Measurements from ENCODE around the gene ZNF606.

The ZNF606 gene

DNA sequence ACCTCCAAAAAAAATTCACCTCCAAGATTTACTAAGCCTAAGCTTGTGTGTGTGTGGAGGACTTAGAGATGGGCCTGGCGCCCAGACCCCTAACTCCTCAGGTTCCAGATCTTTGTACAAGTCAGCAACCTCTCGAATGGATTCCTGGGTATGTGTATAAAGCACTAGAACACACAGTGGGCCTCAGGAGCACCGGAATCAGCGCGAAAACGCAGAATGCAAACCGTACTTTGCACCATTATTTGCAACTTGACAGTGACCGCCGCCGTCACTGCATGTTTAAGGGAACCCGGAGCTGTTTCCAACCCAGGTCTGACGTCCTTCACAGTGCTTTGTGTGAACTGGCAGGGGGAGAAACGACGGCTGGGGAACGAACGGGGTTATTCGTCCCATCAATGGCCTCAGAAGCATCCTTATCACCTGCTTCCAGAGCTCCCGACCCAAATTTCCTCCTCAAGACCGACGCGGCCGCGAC, 688 bp downstream of the ZNF606 start:
- Histone ChIP-seq H3K79me2 (ENCODE audit: insufficient read depth, low read depth) (no peaks in the 10 kb centered on the region), H3K36me3 (ENCODE audit: insufficient read depth) (no peaks in the 10 kb centered on the region), H3K27ac (peak overlapping the region; percentile 33; the same call in 1 of the 2 replicates), H3K9ac (no peak overlapping the region), H3K27me3 (ENCODE audit: insufficient read depth, low read depth) (no peaks in the 10 kb centered on the region), H3K4me1 (ENCODE audit: low read depth, poor library complexity, severe bottlenecking) (no peaks in the 10 kb centered on the region), H4K20me1 (ENCODE audit: insufficient read depth) (no peaks in the 10 kb centered on the region), H3K4me2 (no peak overlapping the region), H2AFZ (ENCODE audit: low read depth) (peak overlapping the region; percentile 87; the same call in 1 of the 2 replicates), H3K4me3 (IDR thresholded peaks at IDR 0.05; ENCODE audit: insufficient read depth, low read depth, low read length) (no peak overlapping the region)
- TF ChIP-seq, protein P1, sequence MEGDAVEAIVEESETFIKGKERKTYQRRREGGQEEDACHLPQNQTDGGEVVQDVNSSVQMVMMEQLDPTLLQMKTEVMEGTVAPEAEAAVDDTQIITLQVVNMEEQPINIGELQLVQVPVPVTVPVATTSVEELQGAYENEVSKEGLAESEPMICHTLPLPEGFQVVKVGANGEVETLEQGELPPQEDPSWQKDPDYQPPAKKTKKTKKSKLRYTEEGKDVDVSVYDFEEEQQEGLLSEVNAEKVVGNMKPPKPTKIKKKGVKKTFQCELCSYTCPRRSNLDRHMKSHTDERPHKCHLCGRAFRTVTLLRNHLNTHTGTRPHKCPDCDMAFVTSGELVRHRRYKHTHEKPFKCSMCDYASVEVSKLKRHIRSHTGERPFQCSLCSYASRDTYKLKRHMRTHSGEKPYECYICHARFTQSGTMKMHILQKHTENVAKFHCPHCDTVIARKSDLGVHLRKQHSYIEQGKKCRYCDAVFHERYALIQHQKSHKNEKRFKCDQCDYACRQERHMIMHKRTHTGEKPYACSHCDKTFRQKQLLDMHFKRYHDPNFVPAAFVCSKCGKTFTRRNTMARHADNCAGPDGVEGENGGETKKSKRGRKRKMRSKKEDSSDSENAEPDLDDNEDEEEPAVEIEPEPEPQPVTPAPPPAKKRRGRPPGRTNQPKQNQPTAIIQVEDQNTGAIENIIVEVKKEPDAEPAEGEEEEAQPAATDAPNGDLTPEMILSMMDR (conservative IDR thresholded peaks at IDR 0.05; ENCODE audit: low read depth, low read length): no peak

DNA sequence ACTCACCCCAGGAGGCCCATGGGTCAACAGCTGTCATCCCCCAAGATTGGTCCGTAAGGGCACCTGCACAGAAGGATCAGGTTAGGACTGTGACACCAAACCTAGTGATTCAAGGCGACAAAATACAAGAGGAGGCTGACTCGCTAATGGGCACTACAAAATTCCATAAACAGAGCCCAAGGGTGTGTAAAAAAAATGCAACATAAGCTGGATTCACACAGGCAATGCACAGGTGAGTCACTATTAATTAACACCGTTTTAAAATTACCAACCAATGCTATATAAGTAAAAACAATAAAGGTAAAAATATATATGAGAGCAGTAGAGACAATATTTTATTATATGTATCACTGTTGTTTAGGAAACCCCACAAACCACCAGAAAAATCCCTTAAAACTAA, 1.9 kb downstream of the ZNF606 start:
- H3K4me1 ChIP-seq (ENCODE audit: low read depth, poor library complexity, severe bottlenecking): no peaks in the 10 kb centered on the region
- no peak overlapping the region for H3K27ac ChIP-seq
- no peak overlapping the region for H2AFZ ChIP-seq (ENCODE audit: low read depth)
- H3K4me3 ChIP-seq (IDR thresholded peaks at IDR 0.05; ENCODE audit: insufficient read depth, low read depth, low read length): no peak overlapping the region
- TF ChIP-seq, protein P1 (conservative IDR thresholded peaks at IDR 0.05; ENCODE audit: low read depth, low read length): no peak
- no peaks in the 10 kb centered on the region for H3K36me3 ChIP-seq (ENCODE audit: insufficient read depth)
- no peaks in the 10 kb centered on the region for H4K20me1 ChIP-seq (ENCODE audit: insufficient read depth)
- no peak overlapping the region for H3K4me2 ChIP-seq
- H3K27me3 ChIP-seq (ENCODE audit: insufficient read depth, low read depth): no peaks in the 10 kb centered on the region
- no peaks in the 10 kb centered on the region for H3K79me2 ChIP-seq (ENCODE audit: insufficient read depth, low read depth)
- no peak overlapping the region for H3K9ac ChIP-seq

DNA sequence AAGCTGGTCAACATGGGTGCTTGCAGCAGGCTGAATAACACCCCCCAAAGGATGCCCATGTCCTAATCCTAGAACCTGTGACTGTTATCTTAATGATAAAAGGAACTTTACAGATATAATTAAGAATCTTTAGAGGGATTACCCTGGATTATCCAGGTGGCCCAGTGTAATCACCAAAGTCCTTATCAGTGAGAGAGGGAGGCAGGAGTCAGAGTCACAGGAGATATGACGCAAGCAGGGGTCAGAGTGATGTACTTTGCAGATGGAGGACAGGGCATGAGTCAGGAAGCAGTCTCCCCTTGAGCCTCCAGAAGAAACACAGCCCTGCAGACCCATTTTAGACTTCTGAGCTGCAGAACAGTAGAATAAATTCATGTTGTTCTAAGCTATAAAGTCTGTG, 9.8 kb downstream of the ZNF606 start:
- Histone ChIP-seq H3K27me3 (ENCODE audit: insufficient read depth, low read depth) (no peaks in the 10 kb centered on the region), H3K9ac (no peak overlapping the region), H3K36me3 (ENCODE audit: insufficient read depth) (no peaks in the 10 kb centered on the region), H3K4me2 (no peak overlapping the region), H3K27ac (no peak overlapping the region), H3K4me3 (IDR thresholded peaks at IDR 0.05; ENCODE audit: insufficient read depth, low read depth, low read length) (no peak overlapping the region), H3K79me2 (ENCODE audit: insufficient read depth, low read depth) (no peaks in the 10 kb centered on the region), H4K20me1 (ENCODE audit: insufficient read depth) (no peaks in the 10 kb centered on the region), H3K4me1 (ENCODE audit: low read depth, poor library complexity, severe bottlenecking) (no peaks in the 10 kb centered on the region), H2AFZ (ENCODE audit: low read depth) (no peak overlapping the region)
- TF ChIP-seq, protein P1 (conservative IDR thresholded peaks at IDR 0.05; ENCODE audit: low read depth, low read length): no peak

DNA sequence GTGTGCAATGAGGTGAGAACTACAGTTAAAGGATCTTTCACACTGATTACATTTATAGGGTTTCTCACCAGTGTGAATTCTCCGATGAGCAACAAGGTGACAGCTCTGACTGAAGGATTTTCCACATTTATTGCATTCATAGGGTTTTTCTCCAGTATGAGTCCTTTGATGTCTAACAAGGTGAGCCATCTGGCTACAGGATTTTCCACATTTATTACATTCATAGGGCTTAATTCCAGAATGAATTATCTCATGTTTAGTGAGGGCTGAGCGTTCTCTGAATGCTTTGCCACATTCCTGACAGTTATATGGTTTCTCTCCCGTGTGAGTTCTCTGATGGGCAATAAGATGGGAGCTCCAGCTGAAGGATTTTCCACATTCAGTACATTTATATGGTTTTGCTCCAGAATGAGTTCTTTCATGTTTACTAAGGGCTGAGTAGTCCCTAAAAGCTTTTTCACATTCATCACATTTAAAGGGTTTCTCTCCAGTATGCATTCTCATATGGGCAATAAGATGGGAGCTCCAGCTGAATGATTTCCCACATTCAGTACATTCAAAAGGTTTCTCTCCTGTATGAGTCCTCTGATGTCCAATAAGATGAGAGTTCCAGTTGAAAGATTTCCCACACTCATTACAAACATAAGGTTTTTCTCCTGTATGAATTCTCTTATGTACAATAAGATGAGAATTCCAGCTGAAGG, 23.9 kb downstream of the ZNF606 start:
- no peaks in the 10 kb centered on the region for H4K20me1 ChIP-seq (ENCODE audit: insufficient read depth)
- H3K4me3 ChIP-seq (IDR thresholded peaks at IDR 0.05; ENCODE audit: insufficient read depth, low read depth, low read length): no peak overlapping the region
- no peak overlapping the region for H2AFZ ChIP-seq (ENCODE audit: low read depth)
- H3K79me2 ChIP-seq (ENCODE audit: insufficient read depth, low read depth): no peaks in the 10 kb centered on the region
- H3K27ac ChIP-seq: no peak overlapping the region
- no peaks in the 10 kb centered on the region for H3K27me3 ChIP-seq (ENCODE audit: insufficient read depth, low read depth)
- no peaks in the 10 kb centered on the region for H3K4me1 ChIP-seq (ENCODE audit: low read depth, poor library complexity, severe bottlenecking)
- TF ChIP-seq, protein P1 (conservative IDR thresholded peaks at IDR 0.05; ENCODE audit: low read depth, low read length): no peak
- no peak overlapping the region for H3K9ac ChIP-seq
- H3K4me2 ChIP-seq: no peak overlapping the region
- H3K36me3 ChIP-seq (ENCODE audit: insufficient read depth): no peaks in the 10 kb centered on the region

All from KMS-11 (cell line).